GM23248 (cell line): ENCODE results near the gene TIMM50. TPM values are rescaled to one million over a fixed set of nuclear protein-coding genes. Genes with fewer than 3 reads are reported as not detected.

Source experiments
- DNase-seq: peaks from one replicate; pipeline ENCODE4 v3.0.0-alpha.2; 2015
- H2AFZ ChIP-seq: fragments of 200-600 bp; sonication (generic); 2 replicates; pipeline ENCODE4 v1.6.1; 2016; ENCODE audit warnings: antibody characterized with exemption
- H3F3A ChIP-seq: fragments of 200-600 bp; sonication (generic); 2 replicates; pipeline ENCODE4 v1.6.1; 2016; ENCODE audit warnings: mild to moderate bottlenecking, antibody characterized with exemption, mixed run types; ENCODE audit not compliant: insufficient read depth
- H3K27ac ChIP-seq: fragments of 200-600 bp; sonication (generic); 2 replicates; pipeline ENCODE4 v1.5.1; 2016; ENCODE audit warnings: mild to moderate bottlenecking
- H3K27me3 ChIP-seq: fragments of 200-600 bp; sonication (generic); replicated peaks from 2 replicates; pipeline ENCODE4 v1.6.1; 2016; ENCODE audit warnings: mild to moderate bottlenecking; ENCODE audit not compliant: insufficient read depth
- H3K36me3 ChIP-seq: fragments of 200-600 bp; sonication (generic); 2 replicates; pipeline ENCODE4 v1.6.1; 2016; ENCODE audit warnings: low read depth, mild to moderate bottlenecking
- H3K4me1 ChIP-seq: fragments of 200-600 bp; sonication (generic); 2 replicates; pipeline ENCODE4 v1.6.1; 2016; ENCODE audit warnings: mild to moderate bottlenecking; ENCODE audit not compliant: insufficient read depth
- H3K4me2 ChIP-seq: fragments of 200-600 bp; sonication (generic); one replicate; pipeline ENCODE4 v1.6.1; 2016; ENCODE audit warnings: mild to moderate bottlenecking; ENCODE audit not compliant: unreplicated experiment
- H3K4me3 ChIP-seq: fragments of 200-600 bp; sonication (generic); 2 replicates; pipeline ENCODE4 v1.5.1; 2016; ENCODE audit warnings: mild to moderate bottlenecking
- H3K79me2 ChIP-seq: fragments of 200-600 bp; sonication (generic); 2 replicates; pipeline ENCODE4 v1.6.1; 2016; ENCODE audit warnings: mild to moderate bottlenecking; ENCODE audit not compliant: insufficient read depth
- H3K9ac ChIP-seq: fragments of 200-600 bp; sonication (generic); 2 replicates; pipeline ENCODE4 v1.6.1; 2016; ENCODE audit warnings: mild to moderate bottlenecking
- H3K9me2 ChIP-seq: fragments of 200-600 bp; sonication (generic); 2 replicates; pipeline ENCODE4 v1.6.1; 2016; ENCODE audit warnings: mixed run types, mild to moderate bottlenecking, moderate library complexity; ENCODE audit not compliant: insufficient read depth
- H3K9me3 ChIP-seq: fragments of 200-600 bp; sonication (generic); one replicate; pipeline ENCODE4 v1.6.1; 2017; ENCODE audit warnings: low read depth
- H4K20me1 ChIP-seq: fragments of 200-600 bp; sonication (generic); 2 replicates; pipeline ENCODE4 v1.6.0; 2016; ENCODE audit not compliant: insufficient read depth
- EZH2 ChIP-seq: fragments of 200-600 bp; sonication (generic); IDR thresholded peaks from 2 replicates; pipeline ENCODE4 v1.6.1; 2018; ENCODE audit warnings: antibody characterized with exemption, mild to moderate bottlenecking; ENCODE audit not compliant: insufficient read depth, poor library complexity, severe bottlenecking
- EZH2phosphoT487 ChIP-seq: fragments of 200-600 bp; sonication (generic); IDR thresholded peaks from 2 replicates; pipeline ENCODE4 v1.6.1; 2018; ENCODE audit warnings: antibody characterized with exemption, moderate library complexity, mild to moderate bottlenecking, low read depth; ENCODE audit not compliant: insufficient read depth
- WGBS, 2 experiments: methylation state at CpG; one replicate each; pipeline ENCODE4 v1.1.6; 2015 to 2017; ENCODE audit warnings: low lambda C conversion rate in 2 of 2, low coverage in 1 of 2; ENCODE audit errors: missing lambda C conversion rate in 2 of 2; 5-methylcytosine and 5-hydroxymethylcytosine counted together
- in situ Hi-C: fragments of 300-500 bp; cut with MboI; formaldehyde crosslinking; loops from 2 replicates; pipeline ENCODE4 v1.15.0; 2020
- polyA plus RNA-seq: library from polyadenylated mRNA; unstranded; fragments of >200 nt; fragmentation: Nextera tagmentation; extraction: Ambion mirVana; gene quantifications from 2 replicates; pipeline ENCODE4 v1.2.1, GENCODE V29; 2016
- total RNA-seq: library from RNA; depleted of rRNA; stranded (reverse); fragments of >200 nt; shearing (Covaris generic); gene quantifications from 2 replicates; pipeline ENCODE4 v1.2.3, GENCODE V29; 2014

TIMM50 gene
- total and polyA plus RNA-seq, 2 experiments from 2014 or later, result 66.7 to 82.0 TPM

DNA sequence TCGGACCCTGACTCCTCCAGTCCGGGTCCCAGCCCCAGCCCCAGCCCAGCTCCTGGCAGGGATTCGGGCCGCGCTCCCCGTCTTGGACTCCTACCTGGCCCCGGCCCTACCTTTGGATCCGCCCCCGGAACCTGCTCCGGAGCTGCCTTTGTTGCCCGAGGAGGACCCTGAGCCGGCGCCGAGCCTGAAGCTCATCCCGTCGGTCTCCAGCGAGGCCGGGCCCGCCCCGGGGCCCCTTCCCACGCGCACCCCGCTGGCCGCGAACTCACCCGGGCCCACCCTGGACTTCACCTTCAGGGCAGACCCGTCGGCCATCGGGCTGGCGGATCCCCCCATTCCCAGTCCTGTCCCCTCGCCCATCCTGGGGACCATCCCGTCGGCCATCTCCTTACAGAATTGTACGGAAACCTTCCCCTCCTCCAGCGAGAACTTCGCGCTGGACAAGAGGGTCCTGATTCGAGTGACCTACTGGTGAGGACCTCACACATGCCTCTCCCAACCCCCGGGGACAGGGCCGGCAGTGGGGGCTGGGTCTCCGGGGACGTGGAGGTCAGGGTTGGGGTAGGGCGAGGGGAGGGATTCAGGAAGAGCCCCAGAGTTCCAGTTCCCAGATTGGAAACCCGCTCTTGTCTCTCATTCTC, 35.0 kb downstream of the TIMM50 start:
- Histone ChIP-seq H3K4me2 (peak overlapping the region; percentile 20), H3F3A (no peaks in the 10 kb centered on the region), H3K9ac (no peak overlapping the region), H3K36me3 (no peaks in the 10 kb centered on the region), H3K27ac (no peak overlapping the region), H3K9me2 (no peaks in the 10 kb centered on the region), H3K27me3 (peaks cover 37% of the 10 kb centered on the region), H2AFZ (peak overlapping the region; percentile 10; the same call in 1 of the 2 replicates), H3K4me1 (no peaks in the 10 kb centered on the region), H3K4me3 (peak overlapping the region; percentile 25; the same call in 1 of the 2 replicates), H3K9me3 (no peaks in the 10 kb centered on the region), H4K20me1 (no peaks in the 10 kb centered on the region), H3K79me2 (no peaks in the 10 kb centered on the region)
- TF ChIP-seq EZH2, result peak; percentile 58
- peak; percentile 75; the same call in 1 of the 2 replicates for TF ChIP-seq EZH2phosphoT487
- WGBS, 2 experiments, result 9% methylated on average over 38 of the region's 44 CpGs
- no peak for DNase-seq
- in situ Hi-C loops, result no loop called here

DNA sequence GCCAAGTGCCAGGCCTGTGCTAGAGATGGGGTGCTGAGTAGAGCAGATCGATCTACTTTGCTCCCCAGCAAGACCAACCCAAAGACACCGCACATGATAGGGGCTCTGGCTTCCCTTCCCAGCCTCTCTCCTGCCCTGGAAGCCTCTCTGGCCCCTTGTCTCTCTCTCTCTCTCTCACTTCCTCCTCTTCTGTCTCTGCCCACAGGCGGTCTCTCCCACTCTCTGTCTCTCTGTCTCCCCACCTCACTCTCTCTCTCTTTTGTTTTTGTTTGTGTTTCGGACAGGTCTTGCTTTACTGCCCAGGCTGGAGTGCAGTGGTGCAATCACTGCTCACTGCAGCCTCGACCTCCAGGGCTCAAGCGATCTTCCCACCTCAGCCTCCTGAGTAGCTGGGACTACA, 35.6 kb downstream of the TIMM50 start:
- Histone ChIP-seq H4K20me1 (no peaks in the 10 kb centered on the region), H3F3A (no peaks in the 10 kb centered on the region), H3K9ac (no peak overlapping the region), H3K4me2 (no peak overlapping the region), H3K27ac (no peak overlapping the region), H3K4me3 (no peak overlapping the region), H3K9me2 (no peaks in the 10 kb centered on the region), H3K4me1 (no peaks in the 10 kb centered on the region), H3K36me3 (no peaks in the 10 kb centered on the region), H3K27me3 (peaks cover 37% of the 10 kb centered on the region), H3K9me3 (no peaks in the 10 kb centered on the region), H2AFZ (no peak overlapping the region), H3K79me2 (no peaks in the 10 kb centered on the region)
- in situ Hi-C loops, result no loop called here
- no peak for DNase-seq
- 52 to 55% methylated on average over 6 of the region's 6 CpGs for WGBS, 2 experiments
- no peak for TF ChIP-seq EZH2
- no peak for TF ChIP-seq EZH2phosphoT487

DNA sequence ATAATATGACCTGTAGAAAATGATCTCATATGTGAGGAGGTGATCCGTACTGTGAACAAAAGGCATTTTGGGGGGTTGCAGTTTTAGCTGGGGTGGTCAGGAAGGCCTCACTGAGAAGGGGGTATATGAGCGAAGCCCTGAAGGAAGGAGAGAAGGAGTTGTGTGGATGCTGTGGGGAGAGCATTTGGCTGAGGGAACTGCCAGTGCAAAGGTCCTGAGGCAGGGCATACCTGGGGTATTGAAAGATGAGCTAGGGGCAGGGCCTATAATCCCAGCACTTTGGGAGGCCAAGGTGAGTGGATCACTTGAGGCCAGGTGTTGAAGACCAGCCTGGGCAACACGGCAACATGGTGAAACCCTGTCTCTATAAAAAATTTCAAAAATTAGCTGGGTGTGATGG, 36.8 kb downstream of the TIMM50 start:
- no peaks in the 10 kb centered on the region for H3K9me2 ChIP-seq
- H3F3A ChIP-seq, result no peaks in the 10 kb centered on the region
- no peak for DNase-seq
- TF ChIP-seq EZH2phosphoT487 (no peak), EZH2 (no peak)
- H3K9me3 ChIP-seq, result no peaks in the 10 kb centered on the region
- no peaks in the 10 kb centered on the region for H3K4me1 ChIP-seq
- no peak overlapping the region for H3K9ac ChIP-seq
- H2AFZ ChIP-seq, result no peak overlapping the region
- H3K27ac ChIP-seq, result no peak overlapping the region
- no peaks in the 10 kb centered on the region for H3K36me3 ChIP-seq
- no peak overlapping the region for H3K4me3 ChIP-seq
- no peaks in the 10 kb centered on the region for H3K79me2 ChIP-seq
- H3K4me2 ChIP-seq, result no peak overlapping the region
- no peaks in the 10 kb centered on the region for H4K20me1 ChIP-seq
- H3K27me3 ChIP-seq, result peaks cover 37% of the 10 kb centered on the region
- in situ Hi-C loops, result no loop called here
- WGBS, 2 experiments, result 63 to 74% methylated on average over 3 of the region's 3 CpGs

DNA sequence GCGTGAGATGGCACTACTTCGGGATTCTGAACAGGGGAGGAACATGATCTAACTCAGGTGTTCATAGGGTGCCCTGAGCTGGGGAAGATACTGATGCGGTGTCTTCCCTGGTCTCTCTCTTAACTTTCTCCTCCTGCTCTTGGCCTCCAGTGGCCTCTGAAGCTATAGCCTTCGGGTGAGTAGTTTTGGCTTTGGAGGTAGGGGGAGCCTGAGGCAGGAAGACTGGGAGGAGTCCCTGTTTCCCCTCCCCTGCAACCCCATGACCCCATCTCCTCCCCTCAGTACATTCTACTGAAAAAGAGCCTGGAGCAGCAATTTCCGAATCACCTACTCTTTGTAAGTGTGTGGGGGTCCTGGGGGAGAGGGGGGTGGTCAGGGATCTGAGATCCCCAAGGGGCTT, 37.8 kb downstream of the TIMM50 start:
- H3K27me3 ChIP-seq, result peaks cover 32% of the 10 kb centered on the region
- H3K9me3 ChIP-seq, result no peaks in the 10 kb centered on the region
- no peaks in the 10 kb centered on the region for H3K4me1 ChIP-seq
- in situ Hi-C loops, result no loop called here
- no peak for DNase-seq
- no peaks in the 10 kb centered on the region for H3F3A ChIP-seq
- no peaks in the 10 kb centered on the region for H3K36me3 ChIP-seq
- H3K79me2 ChIP-seq, result no peaks in the 10 kb centered on the region
- no peak overlapping the region for H3K4me2 ChIP-seq
- H2AFZ ChIP-seq, result no peak overlapping the region
- no peaks in the 10 kb centered on the region for H3K9me2 ChIP-seq
- no peak overlapping the region for H3K27ac ChIP-seq
- 57 to 63% methylated on average over 5 of the region's 5 CpGs for WGBS, 2 experiments
- H4K20me1 ChIP-seq, result no peaks in the 10 kb centered on the region
- H3K9ac ChIP-seq, result no peak overlapping the region
- no peak for TF ChIP-seq EZH2
- no peak for TF ChIP-seq EZH2phosphoT487
- H3K4me3 ChIP-seq, result no peak overlapping the region
